Cerebellar nuclear complex (tissue), 1 donor: Measurements from ENCODE around the gene SOCS4.
A peak's percentile ranks its signal among the peaks of the same experiment; 100 is the strongest.
"Not testable (repeated sequence)": the region's sequence is repeated elsewhere in the genome, so short reads cannot be mapped to it uniquely, and the experiment has no call there.

Experiments used
- DNase-seq, 2 experiments: peaks; one replicate each; lab custom pipeline; 2025; lab: John Stamatoyannopoulos, UW

The SOCS4 gene

DNA sequence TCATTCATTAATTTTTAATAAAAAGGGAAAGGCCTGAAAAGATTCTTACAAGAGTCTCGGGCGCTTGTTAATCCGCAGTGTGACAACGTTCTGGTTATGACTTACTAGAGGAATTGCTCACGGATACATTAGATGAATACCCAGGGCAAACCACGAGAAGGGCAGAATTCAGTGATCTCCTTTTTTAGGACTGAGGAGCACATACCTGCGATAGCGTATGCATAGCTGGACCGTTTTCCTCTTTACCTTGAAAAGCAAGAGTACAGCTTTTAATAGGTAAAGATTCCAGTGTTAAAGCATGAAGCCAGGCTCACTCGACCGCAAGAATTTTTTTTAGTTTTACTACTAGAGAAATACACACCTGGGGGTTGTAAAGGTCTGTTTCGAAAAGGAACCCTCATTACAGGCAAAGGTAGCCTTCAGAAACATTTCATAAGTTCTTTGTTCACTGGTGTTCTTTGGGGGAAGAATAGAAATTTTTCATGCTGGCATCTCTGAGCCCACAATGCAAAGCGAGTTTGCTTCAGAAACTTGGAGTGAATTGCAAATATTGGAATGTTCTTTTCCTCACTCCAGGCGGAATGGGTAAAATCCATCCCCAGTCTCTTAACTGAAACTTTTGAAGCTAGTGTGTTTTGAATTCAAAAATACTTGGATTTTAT is 25.4 kb downstream of the SOCS4 start:
- no peak for DNase-seq

DNA sequence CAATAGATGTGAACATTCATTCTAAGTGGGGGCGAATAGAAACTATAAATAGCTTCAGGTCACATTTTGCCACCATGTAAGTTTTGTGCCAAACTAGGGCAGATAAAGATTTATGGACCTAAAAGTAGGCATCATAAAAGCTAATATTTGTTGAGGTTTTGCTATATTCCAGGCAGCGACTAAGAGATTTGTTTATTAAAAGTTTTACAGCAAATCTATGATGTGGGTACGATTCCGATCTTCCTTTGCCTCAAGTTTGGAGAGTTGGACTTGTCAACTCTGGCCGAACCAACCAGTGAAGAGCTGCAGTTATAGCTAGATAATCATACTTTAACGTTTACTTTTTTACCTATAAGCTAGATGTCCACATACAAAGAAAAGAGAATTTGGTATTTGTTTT is 26.0 kb downstream of the SOCS4 start:
- no peak for DNase-seq

DNA sequence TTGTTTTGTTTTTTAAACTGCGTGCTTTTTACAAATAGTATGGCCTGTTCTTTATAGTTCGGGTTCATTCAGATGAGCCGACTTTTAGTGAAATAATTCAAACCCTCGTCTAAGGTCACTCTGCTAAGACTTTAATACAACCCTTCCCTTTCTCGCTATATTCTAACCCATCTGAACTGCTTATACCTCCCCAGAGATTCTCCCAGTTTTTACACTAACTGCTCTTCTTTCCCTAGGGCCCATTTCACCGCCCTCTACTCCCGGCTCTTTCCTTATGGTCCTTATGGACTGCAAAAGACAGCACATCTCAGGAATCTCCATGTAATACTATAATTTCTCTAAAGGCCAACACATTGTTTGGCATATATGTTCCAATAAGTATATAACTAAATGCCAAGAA is 26.5 kb downstream of the SOCS4 start:
- no peak for DNase-seq

DNA sequence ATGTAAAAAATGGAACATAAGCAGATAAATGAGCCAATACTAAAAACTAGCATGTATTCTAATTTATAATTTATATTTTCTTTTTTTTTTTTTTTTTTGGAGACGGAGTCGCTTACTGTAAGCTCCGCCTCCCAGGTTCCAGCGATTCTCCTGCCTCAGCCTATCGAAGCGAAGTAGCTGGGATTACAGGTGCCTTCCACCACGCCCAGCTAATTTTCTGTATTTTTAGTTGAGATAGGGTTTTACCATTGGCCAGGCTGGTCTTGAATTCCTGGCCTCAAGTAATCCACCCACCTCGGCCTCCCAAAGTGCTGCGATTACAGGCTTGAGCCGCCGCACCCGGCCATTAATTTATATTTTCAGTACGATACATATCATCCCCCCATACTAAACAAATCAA is 27.1 kb downstream of the SOCS4 start:
- DNase-seq = no peak

DNA sequence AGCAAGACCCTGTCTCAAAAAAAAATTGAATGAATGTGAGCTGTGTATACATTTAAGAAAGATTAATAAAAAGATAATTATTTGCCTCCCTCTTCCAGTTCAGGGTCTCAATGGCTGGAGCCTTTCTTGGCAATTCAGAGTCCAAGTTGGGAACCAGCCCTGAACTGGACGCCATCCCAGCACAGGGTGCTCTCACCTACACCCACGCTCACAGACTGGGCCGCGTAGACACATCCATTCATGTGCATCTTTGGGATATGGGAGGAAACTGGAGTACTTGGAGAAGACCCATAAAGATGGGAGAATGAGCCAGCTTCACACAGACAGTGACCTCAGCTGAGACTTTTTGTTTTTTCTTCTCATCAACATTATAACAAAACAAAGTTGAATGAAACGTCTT is 30.9 kb downstream of the SOCS4 start:
- DNase-seq = no peak

DNA sequence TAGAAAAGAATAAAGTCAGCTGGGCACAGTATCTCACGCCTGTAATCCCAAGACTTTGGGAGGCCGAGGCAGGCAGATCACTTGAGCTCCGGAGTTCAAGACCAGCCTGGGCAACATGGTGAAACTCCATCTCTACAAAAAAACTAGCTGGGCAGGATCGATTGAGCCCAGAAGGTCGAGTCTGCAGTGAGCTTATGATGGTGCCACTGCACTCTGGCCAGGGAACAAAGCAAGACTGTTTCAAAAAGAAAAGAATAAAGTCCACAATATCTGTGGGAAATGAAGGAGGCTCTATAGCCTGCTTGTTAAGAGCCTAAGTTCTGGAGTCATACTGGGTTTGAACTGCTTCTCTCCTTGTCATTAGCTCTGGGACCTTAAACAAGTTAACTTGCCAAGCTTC is 32.3 kb downstream of the SOCS4 start:
- DNase-seq = no peak

DNA sequence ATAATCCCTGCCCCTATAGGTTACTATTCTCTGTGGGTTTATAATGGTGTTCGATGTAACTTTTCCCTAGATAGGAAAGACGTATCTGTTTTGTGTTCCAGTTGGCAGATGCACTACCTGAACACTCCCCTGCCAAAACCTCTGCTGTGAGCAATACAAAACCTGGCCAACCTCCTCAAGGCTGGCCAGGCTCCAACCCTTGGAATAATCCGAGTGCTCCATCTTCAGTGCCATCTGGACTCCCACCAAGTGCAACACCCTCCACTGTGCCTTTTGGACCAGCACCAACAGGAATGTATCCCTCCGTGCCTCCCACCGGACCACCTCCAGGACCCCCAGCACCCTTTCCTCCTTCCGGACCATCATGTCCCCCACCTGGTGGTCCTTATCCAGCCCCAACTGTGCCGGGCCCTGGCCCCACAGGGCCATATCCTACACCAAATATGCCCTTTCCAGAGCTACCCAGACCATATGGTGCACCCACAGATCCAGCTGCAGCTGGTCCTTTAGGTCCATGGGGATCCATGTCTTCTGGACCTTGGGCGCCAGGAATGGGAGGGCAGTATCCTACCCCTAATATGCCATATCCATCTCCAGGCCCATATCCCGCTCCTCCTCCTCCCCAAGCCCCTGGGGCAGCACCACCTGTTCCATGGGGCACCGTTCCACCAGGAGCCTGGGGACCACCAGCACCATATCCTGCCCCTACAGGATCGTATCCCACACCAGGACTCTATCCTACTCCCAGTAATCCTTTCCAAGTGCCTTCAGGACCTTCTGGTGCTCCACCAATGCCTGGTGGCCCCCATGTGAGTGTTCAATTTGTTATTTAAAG is 35.7 kb downstream of the SOCS4 start:
- DNase-seq = peak in 1 of 2 experiments; percentile 56

DNA sequence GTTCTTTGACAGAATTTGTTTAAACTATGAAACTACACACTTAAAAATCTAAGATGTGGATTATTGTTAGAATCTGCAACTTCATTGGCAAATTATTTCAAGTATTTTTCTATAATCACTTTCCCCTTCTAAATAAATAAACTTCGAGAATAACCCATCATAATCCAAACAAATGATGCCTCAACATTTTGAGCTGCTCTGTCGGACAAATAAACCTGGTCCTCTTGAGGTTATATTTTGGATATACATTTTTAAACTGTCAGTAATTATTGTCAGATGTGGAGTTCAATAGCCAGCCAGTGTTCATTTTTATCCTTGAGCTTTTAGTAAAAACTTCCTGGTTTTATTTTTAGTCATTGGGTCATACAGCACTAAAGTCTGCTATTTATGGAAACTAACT is 37.9 kb downstream of the SOCS4 start:
- DNase-seq = not testable (repeated sequence)

DNA sequence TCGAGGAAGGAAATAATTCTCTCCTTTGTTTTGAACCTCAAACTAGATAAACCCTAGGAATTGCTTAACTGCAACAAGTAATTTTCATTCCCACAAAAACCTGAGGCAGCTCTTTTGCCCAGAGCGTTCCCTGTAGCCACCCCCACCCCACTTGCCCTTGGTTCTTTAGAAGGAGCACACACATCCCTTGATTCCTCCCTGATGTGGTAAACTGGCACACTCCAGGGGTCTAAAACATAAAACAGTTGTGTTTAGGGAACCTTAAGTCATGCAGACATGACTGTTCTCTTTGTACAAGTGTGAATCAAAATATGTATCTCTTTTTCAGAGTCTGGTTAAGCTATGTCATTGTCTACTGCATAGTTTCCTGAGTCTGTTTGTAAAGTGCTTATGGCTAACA is 38.4 kb downstream of the SOCS4 start:
- no peak for DNase-seq

DNA sequence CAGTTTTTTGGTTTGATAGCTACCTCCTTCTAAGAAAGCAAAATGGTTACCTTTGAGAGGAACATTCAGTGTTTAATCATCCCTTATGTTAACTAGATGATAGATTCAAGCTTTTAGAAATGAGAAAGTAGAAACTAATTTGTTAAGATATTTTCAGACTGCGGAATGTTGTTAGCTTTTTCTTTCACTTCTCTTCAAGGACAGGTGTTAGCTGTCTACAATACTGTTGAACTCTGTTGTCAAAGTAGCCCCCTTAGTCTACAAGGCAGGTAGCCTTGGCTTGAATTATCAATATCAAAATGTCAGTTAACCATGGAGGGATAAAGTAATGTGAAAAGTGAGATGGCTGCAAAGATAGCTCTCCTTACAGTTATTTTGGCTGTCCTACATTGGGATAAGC is 39.2 kb downstream of the SOCS4 start:
- no peak for DNase-seq

DNA sequence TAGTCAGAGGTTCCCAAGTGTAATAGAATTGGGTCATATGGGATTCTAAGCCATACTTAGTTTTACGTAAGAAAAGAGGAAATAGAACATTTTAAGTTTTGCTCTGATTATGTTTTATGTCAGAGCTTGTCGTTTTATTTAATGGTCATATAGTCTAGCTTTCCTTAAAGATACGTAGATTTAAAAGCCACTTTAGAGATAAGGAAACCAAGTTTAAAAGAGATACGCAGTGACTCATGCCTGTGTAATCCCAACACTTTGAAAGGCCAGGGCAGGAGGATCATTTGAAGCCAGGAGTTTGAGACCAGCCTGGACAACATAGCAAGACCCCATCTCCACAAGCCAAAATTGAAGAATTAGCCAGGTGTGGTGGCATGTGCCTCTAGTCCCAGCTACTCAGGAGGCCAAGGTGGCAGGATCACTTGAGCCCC is 44.0 kb downstream of the SOCS4 start:
- DNase-seq = no peak

DNA sequence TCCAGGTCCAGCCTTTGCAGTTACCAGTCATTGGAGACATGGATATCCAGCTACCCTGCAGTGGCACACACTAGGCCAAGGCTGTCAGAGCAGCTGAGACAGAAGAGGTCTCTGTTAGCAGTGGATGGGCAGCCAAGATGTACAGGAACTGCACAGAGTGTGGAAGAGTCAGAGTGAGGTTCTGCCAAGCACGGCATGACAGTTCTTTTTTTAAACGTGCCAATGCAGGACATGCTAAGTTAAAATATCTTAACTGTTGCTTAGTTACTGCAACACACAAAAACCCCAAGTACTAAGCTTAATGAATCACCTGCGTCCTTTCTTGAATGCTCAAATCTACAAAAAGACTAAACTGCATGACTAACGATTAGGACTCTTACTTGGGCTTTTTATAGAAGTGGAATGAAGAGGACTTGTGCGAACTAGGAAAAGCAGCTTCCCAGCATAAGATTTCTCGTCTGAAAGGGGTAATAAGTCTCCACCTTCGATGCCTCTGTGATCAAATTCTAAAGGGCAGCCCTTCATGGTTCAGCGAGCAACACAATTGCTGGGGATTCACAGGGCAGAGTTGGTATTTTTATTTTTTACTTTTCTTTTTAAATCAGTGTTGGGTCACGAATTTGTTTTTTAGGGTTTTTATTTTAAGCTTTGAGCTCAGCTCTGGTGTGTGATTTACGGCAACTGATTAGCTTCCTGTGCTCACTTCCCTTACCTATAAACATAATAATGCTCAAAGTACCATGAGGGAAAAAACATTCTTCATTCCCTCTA is 45.0 kb downstream of the SOCS4 start:
- peak in 1 of 2 experiments; percentile 26 for DNase-seq

DNA sequence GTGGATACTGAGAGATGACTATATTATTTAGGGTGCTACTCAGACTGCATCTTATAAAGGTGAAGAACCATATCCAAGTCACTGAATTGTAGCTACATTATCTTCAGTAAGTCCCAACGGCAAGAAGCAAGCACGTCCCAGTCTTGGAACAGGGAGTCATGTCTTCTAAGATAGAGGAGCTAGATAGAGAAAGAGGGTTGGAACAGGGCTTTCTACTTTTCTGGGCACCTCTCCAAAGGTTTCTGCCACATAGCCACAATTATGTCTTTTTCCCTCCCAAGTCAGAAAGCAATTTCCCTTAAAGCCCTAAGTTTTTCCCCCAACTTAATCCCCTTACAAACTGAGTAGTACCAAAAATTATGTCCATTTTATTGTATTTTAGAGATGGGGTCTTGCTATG is 46.8 kb downstream of the SOCS4 start:
- no peak for DNase-seq

DNA sequence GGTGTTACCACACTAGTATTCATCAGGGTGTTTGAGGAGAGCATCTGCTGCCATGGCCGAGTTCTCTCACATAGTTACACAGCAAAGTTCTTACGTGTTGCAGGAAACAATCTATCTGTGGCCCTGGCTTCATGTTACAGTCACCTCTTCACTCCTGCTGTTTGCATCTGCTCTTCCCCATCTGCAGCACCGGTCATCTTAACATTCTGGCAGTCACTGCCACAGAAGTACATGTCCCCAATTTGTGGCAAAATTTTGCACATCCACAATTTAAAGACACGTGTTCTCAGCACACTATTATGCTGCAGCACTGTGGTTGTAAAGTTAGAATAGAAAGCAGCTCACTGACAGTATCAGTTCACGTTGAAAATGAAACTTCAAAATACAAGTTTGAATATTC is 47.6 kb downstream of the SOCS4 start:
- DNase-seq = no peak

DNA sequence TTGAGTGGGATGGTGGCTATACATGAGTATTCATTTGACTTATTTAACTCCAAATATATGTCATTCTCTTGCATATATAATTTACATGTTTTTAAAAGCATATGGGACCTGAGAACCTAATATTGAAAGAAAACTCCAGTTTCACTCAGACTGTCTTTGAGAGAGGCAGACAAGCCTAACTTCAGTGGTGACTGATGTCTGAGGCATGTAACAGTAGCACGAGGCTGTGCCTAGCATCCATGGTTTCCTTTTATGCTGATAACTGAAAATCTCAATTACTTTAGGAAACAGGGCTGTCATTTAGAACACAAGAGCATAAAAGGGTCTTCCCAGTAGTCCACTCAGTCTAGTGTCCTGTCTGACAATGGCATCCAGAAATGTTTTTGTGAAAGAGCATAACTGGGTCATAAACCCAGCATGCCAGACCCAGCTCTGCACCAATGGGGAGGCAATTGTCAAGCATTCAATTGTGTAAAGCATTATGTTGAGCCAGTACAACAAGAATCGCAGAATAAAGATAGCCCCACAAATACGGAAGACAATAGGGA is 48.7 kb downstream of the SOCS4 start:
- no peak for DNase-seq

DNA sequence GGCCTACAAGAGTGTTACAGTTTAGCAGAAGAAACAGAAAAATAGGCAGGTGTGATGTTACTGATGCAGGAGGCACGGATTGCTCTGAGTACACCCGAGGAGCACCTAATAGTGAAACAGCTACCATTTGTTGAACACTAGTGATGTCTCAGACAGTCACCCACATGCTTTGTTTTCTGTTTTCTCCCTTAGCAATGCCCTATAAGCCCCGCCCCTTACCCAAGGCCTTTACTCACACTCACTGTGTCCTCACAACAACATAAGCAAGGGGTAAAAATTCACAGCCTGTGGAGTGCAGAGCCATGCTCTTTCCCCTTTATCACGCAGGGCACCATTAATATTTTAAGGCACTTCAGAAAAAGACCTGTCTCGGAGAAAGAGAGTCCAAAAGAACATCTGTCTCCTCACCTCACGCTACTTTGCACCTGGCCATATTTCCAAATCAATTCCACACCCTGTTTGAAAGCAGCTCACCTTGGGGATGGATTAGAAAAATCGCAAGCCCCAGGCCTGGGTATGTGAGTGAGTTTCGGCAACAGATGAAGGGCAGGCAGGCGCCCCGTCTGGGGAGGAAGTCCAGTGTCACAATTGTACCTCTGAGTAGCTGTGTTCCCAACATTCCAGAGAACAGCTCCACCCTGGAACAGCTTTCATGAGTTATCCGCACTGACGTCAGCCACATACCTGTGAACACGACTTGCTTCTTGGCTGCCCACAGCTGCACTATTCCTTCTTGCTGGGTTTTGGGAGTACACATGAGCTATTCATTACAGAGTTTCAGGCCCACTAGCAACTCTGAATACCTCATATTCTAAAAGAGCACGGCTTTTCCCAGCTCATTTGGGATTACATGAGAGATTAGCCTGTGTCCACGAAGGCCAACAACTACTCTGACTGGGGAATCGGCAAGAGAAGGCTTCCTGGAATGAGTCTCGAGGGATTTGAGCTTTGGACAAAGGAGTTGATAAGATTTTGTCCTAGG is 50.4 kb downstream of the SOCS4 start:
- DNase-seq = no peak

DNA sequence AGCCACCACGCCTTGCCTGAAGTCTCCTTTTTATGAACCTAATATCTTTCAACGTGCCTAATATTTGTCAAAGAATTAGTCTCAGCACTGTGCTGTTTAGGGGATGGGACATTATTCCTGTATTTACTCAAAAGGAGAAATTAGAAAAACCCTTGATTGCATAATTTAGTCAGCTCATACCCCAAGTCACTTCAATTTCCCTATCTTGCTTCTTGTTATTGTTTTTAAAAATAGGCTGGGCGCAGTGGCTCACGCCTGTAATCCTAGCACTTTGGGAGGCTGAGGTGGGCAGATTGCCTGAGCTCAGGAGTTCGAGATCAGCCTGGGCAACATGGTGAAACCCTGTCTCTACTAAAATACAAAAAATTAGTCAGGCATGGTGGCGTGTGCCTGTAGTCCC is 52.9 kb downstream of the SOCS4 start:
- not testable (repeated sequence) for DNase-seq

DNA sequence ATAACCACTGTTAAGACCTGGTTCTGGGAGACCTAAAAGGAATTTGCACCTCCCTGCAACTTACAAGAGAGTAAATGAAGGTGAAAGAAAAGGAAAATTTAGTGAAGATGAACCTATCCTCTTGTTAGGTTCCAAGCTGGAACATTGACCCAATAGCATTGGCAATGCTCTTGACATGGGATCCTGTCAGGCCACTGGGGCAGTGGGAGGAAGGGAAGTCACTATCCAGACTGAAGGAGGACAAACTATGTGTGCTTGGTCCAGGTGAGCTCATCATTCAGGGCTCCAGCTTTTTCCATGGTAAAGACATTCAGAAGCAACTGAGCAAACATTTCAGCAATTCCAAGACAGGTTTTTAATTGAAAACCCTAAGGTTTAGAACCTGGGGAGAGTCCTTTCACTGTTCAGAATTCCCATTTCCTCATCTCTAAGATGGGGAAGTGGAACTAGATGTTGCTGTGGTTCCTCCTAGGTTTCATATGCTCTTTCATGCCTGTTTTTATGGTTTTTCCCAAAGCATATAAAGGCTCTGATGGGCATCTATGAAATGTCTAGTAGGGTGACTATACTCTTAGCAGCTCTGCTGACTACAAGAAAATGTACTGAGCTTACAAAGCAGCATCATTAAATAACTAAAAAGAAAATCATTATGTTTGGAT is 57.5 kb downstream of the SOCS4 start:
- no peak for DNase-seq

DNA sequence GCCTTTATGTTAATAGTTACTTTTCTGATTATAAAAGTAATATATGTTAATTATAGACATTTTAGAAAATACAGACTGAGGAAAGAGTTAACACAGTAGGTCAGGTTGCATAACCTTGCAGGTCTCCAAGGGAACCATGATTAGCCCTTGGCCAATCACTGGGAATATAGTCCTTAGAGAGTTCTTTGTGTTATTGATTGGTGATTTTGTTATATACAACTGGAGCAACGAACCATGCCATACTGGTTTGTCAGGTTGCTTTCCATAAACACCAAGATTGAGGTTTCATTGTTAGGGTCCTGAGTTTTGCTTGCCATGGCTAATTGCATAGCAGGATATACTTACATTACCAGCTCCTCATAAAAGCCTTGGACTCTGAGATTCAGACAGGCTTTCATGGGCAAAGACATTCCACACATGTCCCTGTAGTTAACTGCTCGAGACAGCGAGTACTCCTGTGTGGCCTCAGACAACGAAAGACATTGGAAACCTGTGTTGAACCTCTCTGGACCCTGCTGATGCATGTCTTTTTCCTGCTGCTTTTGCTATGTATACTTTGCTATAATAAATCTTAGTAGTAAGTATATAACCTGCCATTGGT is 58.1 kb downstream of the SOCS4 start:
- no peak for DNase-seq

DNA sequence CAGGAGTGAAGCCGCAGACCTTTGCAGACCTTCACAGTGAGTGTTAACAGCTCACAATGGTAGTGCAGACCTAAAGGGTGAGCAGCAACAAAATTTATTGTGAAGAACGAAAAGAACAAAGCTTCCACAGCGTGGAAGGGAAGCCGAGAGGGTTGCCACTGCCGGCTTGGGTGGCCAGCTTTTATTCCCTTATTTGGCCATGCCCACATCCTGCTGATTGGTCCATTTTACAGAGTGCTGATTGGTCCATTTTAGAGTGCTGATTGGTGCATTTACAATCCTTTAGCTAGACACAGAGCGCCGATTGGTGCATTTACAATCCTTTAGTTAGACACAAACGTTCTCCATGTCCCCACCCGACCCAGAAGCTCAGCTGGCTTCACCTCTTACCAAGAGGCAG is 59.9 kb downstream of the SOCS4 start:
- DNase-seq = no peak
